OCI-LY1 (cell line): ENCODE data around the gene MCTP1.

ENCODE experiments used
- H2AFZ ChIP-seq: fragments of 200-600 bp; sonication (generic), shearing (Covaris generic); 2 replicates; pipeline ENCODE4 v1.6.0; 2014; ENCODE audit warnings: antibody characterized with exemption, mild to moderate bottlenecking, low read length
- H3F3A ChIP-seq: fragments of 200-600 bp; sonication (generic), shearing (Covaris generic); 2 replicates; pipeline ENCODE4 v1.6.0; 2014; ENCODE audit warnings: mild to moderate bottlenecking, antibody characterized with exemption, low read length, moderate library complexity; ENCODE audit not compliant: insufficient read depth
- H3K27ac ChIP-seq: fragments of 200-600 bp; sonication (generic); 2 replicates; pipeline ENCODE4 v1.5.1; 2014; ENCODE audit warnings: low read length, mixed run types, mild to moderate bottlenecking, low read depth; ENCODE audit not compliant: poor library complexity, severe bottlenecking
- H3K27me3 ChIP-seq: fragments of 200-600 bp; sonication (generic); 2 replicates; pipeline ENCODE4 v1.6.0; 2014; ENCODE audit warnings: antibody characterized with exemption, mild to moderate bottlenecking, low read length, moderate library complexity; ENCODE audit not compliant: insufficient read depth
- H3K36me3 ChIP-seq: fragments of 200-600 bp; sonication (generic); 2 replicates; pipeline ENCODE4 v1.6.1; 2014; ENCODE audit warnings: mild to moderate bottlenecking, antibody characterized with exemption, low read length, moderate library complexity, mixed read lengths; ENCODE audit not compliant: insufficient read depth
- H3K4me1 ChIP-seq: fragments of 200-600 bp; sonication (generic); 2 replicates; pipeline ENCODE4 v1.5.1; 2014; ENCODE audit warnings: mild to moderate bottlenecking, low read length, moderate library complexity; ENCODE audit not compliant: insufficient read depth, severe bottlenecking
- H3K4me2 ChIP-seq: fragments of 200-600 bp; sonication (generic), shearing (Covaris generic); 2 replicates; pipeline ENCODE4 v1.6.1; 2014; ENCODE audit warnings: low read length
- H3K4me3 ChIP-seq: fragments of 200-600 bp; sonication (generic); 2 replicates; pipeline ENCODE4 v1.5.1; 2014; ENCODE audit warnings: low read length, low read depth, mild to moderate bottlenecking, mixed read lengths; ENCODE audit not compliant: poor library complexity, severe bottlenecking
- H3K79me2 ChIP-seq: fragments of 200-600 bp; shearing (Covaris generic); 2 replicates; pipeline ENCODE4 v1.6.1; 2016; ENCODE audit warnings: mixed run types, low read length, mixed read lengths; ENCODE audit not compliant: insufficient read depth
- H3K9ac ChIP-seq: fragments of 200-600 bp; sonication (generic), shearing (Covaris generic); 2 replicates; pipeline ENCODE4 v1.6.1; 2014; ENCODE audit warnings: mild to moderate bottlenecking, low read length, mixed read lengths
- H3K9me2 ChIP-seq: fragments of 200-600 bp; sonication (generic), shearing (Covaris generic); 2 replicates; pipeline ENCODE4 v1.6.1; 2014; ENCODE audit warnings: low read depth, mild to moderate bottlenecking, low read length, mixed read lengths
- H3K9me3 ChIP-seq: fragments of 200-600 bp; shearing (Covaris generic); 2 replicates; pipeline ENCODE4 v1.6.1; 2014; ENCODE audit warnings: low read length, mixed read lengths
- H4K20me1 ChIP-seq: fragments of 200-600 bp; sonication (generic), shearing (Covaris generic); 2 replicates; pipeline ENCODE4 v1.6.0; 2016; ENCODE audit warnings: mild to moderate bottlenecking, low read length; ENCODE audit not compliant: insufficient read depth
- EZH2 ChIP-seq: fragments of 200-600 bp; sonication (generic), shearing (Covaris generic); IDR thresholded peaks from 2 replicates; pipeline ENCODE4 v1.8.0; 2017; ENCODE audit warnings: borderline replicate concordance, mixed run types, mild to moderate bottlenecking, antibody characterized with exemption, low read length, moderate library complexity, mixed read lengths
- TF ChIP-seq, protein P1 (sequence below): fragments of 200-600 bp; sonication (generic), shearing (Covaris generic); IDR thresholded peaks from 2 replicates; pipeline ENCODE4 v1.5.1; 2017; ENCODE audit warnings: mild to moderate bottlenecking, antibody characterized with exemption, low read length, moderate library complexity, mixed read lengths

Gene MCTP1

DNA sequence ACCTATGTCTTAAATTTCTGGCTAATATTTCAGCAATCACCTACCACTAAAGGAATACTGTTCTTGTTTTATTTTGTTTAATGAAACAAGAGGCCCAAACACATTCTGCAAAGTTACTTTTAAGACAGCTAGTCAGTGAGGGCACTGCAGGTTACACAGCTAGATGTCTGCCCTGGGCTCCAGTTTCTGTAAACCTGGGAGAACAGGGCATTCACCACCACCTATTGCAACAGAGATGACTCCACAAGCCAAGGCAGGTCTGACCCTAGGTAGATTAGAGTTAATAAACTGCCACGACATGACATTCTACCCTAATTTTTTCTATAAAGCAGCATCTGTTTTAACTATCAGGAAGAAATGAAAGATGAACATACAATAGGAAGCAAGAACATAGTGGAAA lies 575.6 kb downstream of the MCTP1 start:
- H3K9ac ChIP-seq = no peak overlapping the region
- peaks cover 5% of the 10 kb centered on the region for H3K36me3 ChIP-seq
- no peak overlapping the region for H3K4me2 ChIP-seq
- H2AFZ ChIP-seq = no peak overlapping the region
- H4K20me1 ChIP-seq = no peaks in the 10 kb centered on the region
- H3K79me2 ChIP-seq = no peaks in the 10 kb centered on the region
- no peaks in the 10 kb centered on the region for H3K27me3 ChIP-seq
- no peak overlapping the region for H3K4me3 ChIP-seq
- H3F3A ChIP-seq = no peaks in the 10 kb centered on the region
- no peaks in the 10 kb centered on the region for H3K9me3 ChIP-seq
- H3K27ac ChIP-seq = no peak overlapping the region
- peaks cover 14% of the 10 kb centered on the region for H3K4me1 ChIP-seq
- H3K9me2 ChIP-seq = no peaks in the 10 kb centered on the region
- TF ChIP-seq EZH2 = no peak
- TF ChIP-seq, protein P1, sequence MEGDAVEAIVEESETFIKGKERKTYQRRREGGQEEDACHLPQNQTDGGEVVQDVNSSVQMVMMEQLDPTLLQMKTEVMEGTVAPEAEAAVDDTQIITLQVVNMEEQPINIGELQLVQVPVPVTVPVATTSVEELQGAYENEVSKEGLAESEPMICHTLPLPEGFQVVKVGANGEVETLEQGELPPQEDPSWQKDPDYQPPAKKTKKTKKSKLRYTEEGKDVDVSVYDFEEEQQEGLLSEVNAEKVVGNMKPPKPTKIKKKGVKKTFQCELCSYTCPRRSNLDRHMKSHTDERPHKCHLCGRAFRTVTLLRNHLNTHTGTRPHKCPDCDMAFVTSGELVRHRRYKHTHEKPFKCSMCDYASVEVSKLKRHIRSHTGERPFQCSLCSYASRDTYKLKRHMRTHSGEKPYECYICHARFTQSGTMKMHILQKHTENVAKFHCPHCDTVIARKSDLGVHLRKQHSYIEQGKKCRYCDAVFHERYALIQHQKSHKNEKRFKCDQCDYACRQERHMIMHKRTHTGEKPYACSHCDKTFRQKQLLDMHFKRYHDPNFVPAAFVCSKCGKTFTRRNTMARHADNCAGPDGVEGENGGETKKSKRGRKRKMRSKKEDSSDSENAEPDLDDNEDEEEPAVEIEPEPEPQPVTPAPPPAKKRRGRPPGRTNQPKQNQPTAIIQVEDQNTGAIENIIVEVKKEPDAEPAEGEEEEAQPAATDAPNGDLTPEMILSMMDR = no peak

DNA sequence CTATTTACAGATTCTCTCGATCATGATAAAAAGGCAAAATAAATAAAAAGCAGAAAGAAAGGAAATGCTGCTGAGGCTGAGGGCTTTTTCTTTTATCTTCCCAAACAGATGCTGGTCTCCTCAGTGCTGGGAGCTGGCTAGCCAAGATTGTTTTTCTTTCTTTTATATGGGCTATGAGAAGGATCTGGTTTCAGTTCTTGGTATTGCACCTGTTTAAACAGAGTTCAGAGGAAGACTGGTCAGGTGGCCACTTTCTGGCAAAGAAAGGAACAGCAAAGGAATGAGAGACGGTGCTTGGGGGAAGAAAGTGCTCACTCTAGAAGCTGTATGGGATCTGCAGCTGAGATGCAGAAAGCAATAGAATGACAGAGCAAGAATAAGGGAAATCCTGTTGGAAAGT lies 577.5 kb downstream of the MCTP1 start:
- H4K20me1 ChIP-seq = no peaks in the 10 kb centered on the region
- TF ChIP-seq, protein P1 = no peak
- no peak for TF ChIP-seq EZH2
- no peaks in the 10 kb centered on the region for H3K9me2 ChIP-seq
- no peak overlapping the region for H2AFZ ChIP-seq
- no peaks in the 10 kb centered on the region for H3K79me2 ChIP-seq
- H3K9me3 ChIP-seq = no peaks in the 10 kb centered on the region
- H3K4me3 ChIP-seq = no peak overlapping the region
- no peak overlapping the region for H3K27ac ChIP-seq
- H3K36me3 ChIP-seq = peaks cover 5% of the 10 kb centered on the region; the same call in 1 of the 2 replicates
- H3K4me1 ChIP-seq = peaks cover 19% of the 10 kb centered on the region
- no peaks in the 10 kb centered on the region for H3K27me3 ChIP-seq
- H3F3A ChIP-seq = no peaks in the 10 kb centered on the region
- no peak overlapping the region for H3K9ac ChIP-seq
- no peak overlapping the region for H3K4me2 ChIP-seq

DNA sequence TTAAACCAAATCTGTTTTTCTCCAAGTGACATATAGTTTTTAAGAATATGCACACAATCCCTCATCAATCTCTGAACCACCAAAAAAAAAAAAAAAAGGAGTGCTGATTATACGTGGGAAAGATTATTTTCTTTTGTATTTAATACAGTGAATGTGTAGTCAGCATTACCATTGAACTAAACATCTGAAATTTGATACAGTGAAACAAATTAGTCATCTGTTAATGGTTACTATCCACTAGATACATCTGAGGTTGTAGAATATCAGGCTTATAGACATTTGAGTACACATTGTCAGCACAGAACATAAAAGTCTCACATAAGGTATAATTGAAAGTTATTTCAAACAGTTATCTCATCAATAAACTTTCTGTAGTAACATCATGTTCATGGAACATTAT lies 579.5 kb downstream of the MCTP1 start:
- no peaks in the 10 kb centered on the region for H3K27me3 ChIP-seq
- H3K9ac ChIP-seq = no peak overlapping the region
- H3K4me3 ChIP-seq = no peak overlapping the region
- no peak overlapping the region for H2AFZ ChIP-seq
- H3K4me1 ChIP-seq = peaks cover 24% of the 10 kb centered on the region
- no peaks in the 10 kb centered on the region for H4K20me1 ChIP-seq
- H3K9me2 ChIP-seq = no peaks in the 10 kb centered on the region
- no peaks in the 10 kb centered on the region for H3K9me3 ChIP-seq
- H3K27ac ChIP-seq = no peak overlapping the region
- H3K36me3 ChIP-seq = peaks cover 5% of the 10 kb centered on the region; the same call in 1 of the 2 replicates
- no peaks in the 10 kb centered on the region for H3K79me2 ChIP-seq
- TF ChIP-seq, protein P1 = no peak
- no peak for TF ChIP-seq EZH2
- no peaks in the 10 kb centered on the region for H3F3A ChIP-seq
- no peak overlapping the region for H3K4me2 ChIP-seq
